Midbrain (tissue), 1 donor: ENCODE results near the gene MTHFR.

ENCODE experiments used
- DNase-seq: peaks from one replicate; lab custom pipeline; 2025; lab: John Stamatoyannopoulos, UW

MTHFR gene

DNA sequence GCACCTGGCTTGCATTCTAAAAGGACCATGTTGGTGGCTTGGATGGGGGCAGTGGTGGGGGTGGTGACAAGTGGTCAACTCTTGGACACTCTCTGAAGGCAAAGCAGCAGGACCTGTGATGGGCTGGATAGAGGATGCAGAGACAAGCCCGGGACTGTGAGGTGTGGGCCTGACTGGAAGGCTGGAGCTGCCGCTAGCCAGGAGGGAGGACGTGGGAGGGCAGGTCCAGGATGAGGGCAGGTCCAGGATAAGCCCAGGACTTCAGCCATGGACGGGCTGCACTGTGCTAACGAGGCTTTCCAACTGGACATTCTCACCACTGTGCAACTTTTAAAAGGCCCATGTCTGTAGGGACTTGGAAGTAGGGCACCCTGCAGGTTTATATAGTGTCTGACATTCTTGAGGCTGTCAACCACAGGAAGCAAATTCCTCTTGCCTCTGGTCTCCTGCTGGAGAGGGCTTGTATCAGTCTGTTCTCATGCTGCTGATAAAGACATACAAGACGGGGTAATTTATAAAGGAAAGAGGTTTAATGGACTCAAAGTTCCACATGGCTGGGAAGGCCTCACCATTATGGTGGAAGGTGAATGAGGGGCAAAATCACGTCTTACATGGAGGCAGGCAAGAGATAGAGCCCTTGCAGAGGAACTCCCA, 52.1 kb downstream of the MTHFR start:
- DNase-seq: no peak

GRCh38 chr1:11752359-11753088, 53.2 kb downstream of the MTHFR start:
- no peak for DNase-seq

- DNase-seq: no peak
Measured at GRCh38 chr1:11751087-11751486, 54.7 kb downstream of the MTHFR start.

GRCh38 chr1:11749996-11750395, 55.8 kb downstream of the MTHFR start:
- DNase-seq: no peak

- DNase-seq: peak; percentile 10
Measured at GRCh38 chr1:11749203-11749689, 56.5 kb downstream of the MTHFR start.

- no peak for DNase-seq
Measured at GRCh38 chr1:11748294-11749202, 57.2 kb downstream of the MTHFR start.

DNA sequence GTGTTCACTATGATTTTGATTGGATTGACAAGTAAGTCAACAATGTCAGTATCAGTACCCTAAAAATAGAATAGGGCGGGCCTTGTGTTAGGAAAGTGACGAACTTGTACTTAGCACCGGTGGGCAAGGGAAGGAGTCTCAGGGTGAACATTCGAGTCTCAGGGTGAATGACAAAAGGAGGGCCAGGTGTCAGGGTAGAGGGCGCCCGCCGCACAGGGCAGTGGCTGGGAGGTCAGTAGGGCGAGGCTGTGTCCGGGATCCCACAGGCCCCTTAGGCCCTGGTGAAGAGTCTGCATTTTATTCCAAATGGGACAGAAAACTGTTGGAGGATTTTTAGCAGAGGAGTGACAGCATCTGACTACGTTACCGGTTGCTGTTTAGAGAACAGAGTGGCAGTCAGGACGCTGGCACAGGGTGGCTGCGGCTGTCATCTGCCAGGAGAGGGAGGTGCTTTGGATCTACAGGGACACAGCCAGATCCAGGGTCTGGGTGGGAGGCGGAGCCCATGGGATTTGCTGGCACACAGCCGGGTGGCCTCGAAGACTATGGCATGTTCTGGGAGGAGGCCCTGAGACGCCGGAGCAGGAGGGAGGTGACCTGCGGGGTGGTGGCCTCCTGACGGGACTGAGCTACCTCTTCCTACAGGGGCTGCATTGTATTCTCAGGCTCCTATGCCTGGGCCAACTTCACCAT, 58.8 kb downstream of the MTHFR start:
- no peak for DNase-seq

GRCh38 chr1:11746092-11746491, 59.7 kb downstream of the MTHFR start:
- no peak for DNase-seq

DNA sequence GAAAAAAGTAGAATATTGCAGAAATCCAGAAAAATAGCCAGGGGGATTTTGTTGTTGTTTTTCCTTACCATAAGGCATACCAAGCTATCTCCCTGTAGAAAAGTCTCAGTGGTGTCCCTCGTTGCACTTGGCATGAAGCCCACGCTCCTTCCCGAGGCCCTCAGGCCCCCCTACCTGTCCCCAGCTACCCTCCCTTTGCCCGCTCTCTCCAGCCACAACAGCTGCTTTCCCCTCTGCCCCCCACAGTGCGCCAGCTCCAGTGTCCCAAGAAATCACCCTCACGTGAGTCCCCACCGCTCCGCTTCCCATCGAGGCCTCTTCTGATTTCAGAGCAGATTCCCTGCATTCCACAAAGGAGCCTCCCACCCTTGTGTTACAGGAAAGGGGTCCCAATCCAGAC, 61.5 kb downstream of the MTHFR start:
- DNase-seq: no peak

DNA sequence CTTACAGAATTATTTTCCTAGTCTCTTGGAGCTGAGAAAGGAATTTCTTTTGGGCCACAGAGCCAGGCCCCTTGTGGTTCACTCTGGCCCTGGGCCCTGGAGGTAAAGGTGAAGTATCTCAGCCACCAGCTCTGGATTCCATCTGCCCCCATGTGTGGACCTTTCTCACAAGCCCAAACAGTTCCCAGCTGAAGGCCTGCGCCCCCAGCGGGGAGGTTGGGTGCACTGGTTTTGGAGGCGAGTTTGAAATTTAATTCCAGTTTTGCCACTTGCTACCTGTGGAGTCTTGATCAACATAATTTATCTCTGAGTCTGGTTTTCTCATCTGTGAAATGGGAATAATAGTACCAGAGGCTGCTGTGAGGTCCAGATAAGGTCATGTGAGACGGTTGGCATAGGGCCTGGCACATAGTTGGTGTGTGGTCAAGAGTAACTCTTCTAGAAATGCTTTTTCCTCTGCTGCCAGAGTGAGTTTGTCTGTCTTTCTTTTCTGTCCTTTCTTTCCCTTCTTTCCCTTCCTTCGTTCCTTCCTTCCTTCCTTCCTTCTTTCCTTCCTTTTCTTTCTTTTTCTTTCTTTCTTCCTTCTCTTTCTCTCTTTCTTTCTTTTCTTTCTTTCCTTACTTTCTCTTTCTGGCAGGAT, 63.7 kb downstream of the MTHFR start:
- DNase-seq: no peak

DNA sequence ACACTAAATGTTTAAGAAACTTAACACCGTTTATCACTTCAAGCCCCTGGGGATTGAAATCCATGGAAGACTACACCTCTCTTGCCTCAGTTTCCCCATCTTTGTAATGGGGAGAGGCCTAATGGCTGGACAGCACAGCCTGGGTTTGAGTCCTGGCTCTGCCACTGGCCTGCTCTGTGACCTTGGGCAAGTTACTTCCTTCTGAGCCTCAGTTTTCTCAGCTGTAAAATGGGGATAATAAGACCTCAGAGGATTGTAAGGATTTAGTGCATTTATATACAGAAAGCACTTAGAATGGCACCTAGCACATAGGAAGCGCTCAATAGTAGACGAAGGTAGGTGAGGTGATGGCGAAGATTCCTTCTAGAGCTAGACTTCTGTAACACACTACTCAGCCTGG, 64.3 kb downstream of the MTHFR start:
- DNase-seq: no peak

DNA sequence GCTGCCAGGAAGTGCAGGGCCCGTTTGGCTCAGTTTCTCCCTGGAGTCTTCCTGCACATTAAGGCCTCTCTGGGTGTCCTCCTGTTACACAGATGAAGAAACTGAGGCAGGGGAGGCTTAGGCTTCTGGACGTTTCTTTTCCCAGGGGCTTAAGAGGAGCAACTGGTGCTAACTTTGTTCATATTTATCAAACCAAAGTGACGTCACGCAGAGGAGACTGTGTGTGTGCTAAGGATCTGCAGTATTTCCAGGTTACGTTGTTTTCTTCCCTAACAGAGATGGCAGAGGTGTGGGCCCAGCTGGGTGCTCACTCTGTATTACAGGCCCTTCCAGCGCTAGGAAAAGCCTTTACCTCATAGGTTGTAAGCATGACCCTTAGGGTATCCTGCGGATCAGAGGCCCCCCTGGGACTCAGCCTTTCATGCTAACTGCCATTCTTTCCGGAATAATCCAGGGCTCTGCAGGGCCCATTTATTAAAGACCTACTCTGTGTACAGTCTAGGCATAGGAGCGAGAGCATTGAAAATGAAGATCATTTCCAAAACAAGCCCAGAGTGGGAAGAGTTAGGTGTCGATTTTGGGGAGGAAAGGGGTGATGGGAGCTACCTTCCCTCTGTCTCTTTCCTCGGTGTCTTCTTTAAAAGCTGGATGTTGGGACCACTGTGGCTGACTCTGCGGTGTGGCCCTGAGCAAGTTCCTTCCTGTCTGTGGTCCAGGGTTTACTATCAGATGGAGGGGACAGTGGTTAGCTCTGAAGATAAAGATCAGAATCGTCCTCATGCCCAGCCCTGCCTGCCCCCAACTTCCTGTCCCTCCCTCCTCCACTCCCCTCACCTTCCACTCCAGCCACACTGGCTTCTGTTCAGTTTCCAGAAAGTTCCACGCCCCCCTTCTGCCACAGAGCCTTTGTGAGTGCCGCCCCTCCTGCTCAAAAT, 65.2 kb downstream of the MTHFR start:
- no peak for DNase-seq

GRCh38 chr1:11738783-11739182, 67.0 kb downstream of the MTHFR start:
- DNase-seq: no peak

DNA sequence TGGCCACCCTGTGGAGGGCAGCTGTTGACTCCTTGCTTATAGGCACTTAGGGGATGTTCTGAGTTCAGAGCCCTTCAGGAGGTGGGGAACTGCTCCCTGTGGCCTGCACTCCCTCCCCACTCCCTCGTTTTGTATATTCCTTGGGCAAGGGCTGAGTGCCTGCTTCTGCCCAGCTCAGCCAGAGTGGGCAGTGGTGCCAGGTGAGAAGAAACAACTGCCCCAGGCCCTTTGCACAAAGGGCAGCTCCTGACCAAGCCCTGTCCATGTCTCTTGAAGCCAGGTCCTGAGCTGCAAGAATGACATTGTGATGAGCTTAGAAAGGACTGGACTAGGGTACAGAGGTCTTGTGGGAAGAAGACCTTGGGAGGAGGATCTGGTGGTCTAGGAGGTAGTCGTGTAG, 67.7 kb downstream of the MTHFR start:
- no peak for DNase-seq

- peak; percentile 42 for DNase-seq
Measured at GRCh38 chr1:11736746-11737639, 68.8 kb downstream of the MTHFR start.

GRCh38 chr1:11735854-11736745, 69.7 kb downstream of the MTHFR start, which contains the start of gene AGTRAP:
Gene AGTRAP (plus strand): TSS chr1:11736136. CDS start chr1:11736209, 73 bp downstream.
- DNase-seq: peak; percentile 97
